ENCODE measurements around the gene CA11.
A peak's percentile ranks its signal among the peaks of the same experiment; 100 is the strongest.

CA11 gene

GRCh38 chr19:48624067-48624594 lies 21.9 kb downstream of the CA11 start:
- TF ChIP-seq CTCF (IDR thresholded peaks at IDR 0.05; ENCODE audit: insufficient read depth, low read length, missing control alignments), result no peak
- peak; percentile 71 for DNase-seq (ENCODE audit: low read depth, low spot score)
- peak overlapping the region; percentile 70 for H3K4me3 ChIP-seq (ENCODE audit: low read depth, low read length)
- CTCF ChIA-PET, result interaction anchor here (1.0 to 1.2 kb wide), 3 partner anchors 10 to 134 kb away, joined by 3 to 4 read pairs (median 3); no protein-coding TSS in a partner anchor
- POLR2A ChIA-PET, result interaction anchor here (0.7 to 1.3 kb wide), 5 partner anchors 9 to 179 kb away, joined by 3 to 17 read pairs (median 4); partner anchors contain the start of gene DBP

GRCh38 chr19:48623556-48624066 lies 22.4 kb downstream of the CA11 start:
- POLR2A ChIA-PET, result interaction anchor here (0.6 to 1.3 kb wide), 6 partner anchors 9 to 1007 kb away, joined by 3 to 17 read pairs (median 4); partner anchors contain the start of gene DBP
- no peak for TF ChIP-seq CTCF (IDR thresholded peaks at IDR 0.05; ENCODE audit: insufficient read depth, low read length, missing control alignments)
- CTCF ChIA-PET, result interaction anchor here (1.0 to 1.2 kb wide), 3 partner anchors 10 to 134 kb away, joined by 3 to 4 read pairs (median 3); no protein-coding TSS in a partner anchor
- peak overlapping the region; percentile 55 for H3K4me3 ChIP-seq (ENCODE audit: low read depth, low read length)
- DNase-seq (ENCODE audit: low read depth, low spot score), result no peak

GRCh38 chr19:48619692-48620585 lies 26.0 kb downstream of the CA11 start:
- H3K4me3 ChIP-seq (ENCODE audit: low read depth, low read length), result peak overlapping the region; percentile 81
- DNase-seq (ENCODE audit: low read depth, low spot score), result no peak
- ChIA-PET CTCF (interaction anchor here (2.2 to 6.1 kb wide), 3 partner anchors 11 to 130 kb away, joined by 4 to 27 read pairs (median 22); no protein-coding TSS in a partner anchor), POLR2A (interaction anchor here (0.6 to 3.0 kb wide), 15 partner anchors 8 to 398 kb away, joined by 3 to 28 read pairs (median 4); partner anchors contain the start of genes DBP, EMP3 and TMEM143)
- TF ChIP-seq CTCF (IDR thresholded peaks at IDR 0.05; ENCODE audit: insufficient read depth, low read length, missing control alignments), result no peak

- TF ChIP-seq CTCF (IDR thresholded peaks at IDR 0.05; ENCODE audit: insufficient read depth, low read length, missing control alignments), result no peak
- POLR2A ChIA-PET, result interaction anchor here (0.5 to 3.0 kb wide), 17 partner anchors 9 to 1459 kb away, joined by 3 to 28 read pairs (median 4); partner anchors contain the start of genes DBP, EMP3 and TMEM143
- CTCF ChIA-PET, result interaction anchor here (1.5 to 6.1 kb wide), 4 partner anchors 11 to 129 kb away, joined by 4 to 27 read pairs (median 13); no protein-coding TSS in a partner anchor
- DNase-seq (ENCODE audit: low read depth, low spot score), result peak; percentile 99
- peak within 1 kb of the TSS; percentile 97 for H3K4me3 ChIP-seq (ENCODE audit: low read depth, low read length)
Measured at GRCh38 chr19:48618916-48619691, 26.9 kb downstream of the CA11 start, which contains the start of the genes RPL18 and SPHK2. TSS of gene RPL18 (minus strand) at chr19:48619178. CDS start at chr19:48619143, 35 bp downstream. TSS of gene SPHK2 (plus strand) at chr19:48619506. CDS start at chr19:48620515, 1,009 bp downstream.

- peak overlapping the region; percentile 97 for H3K4me3 ChIP-seq (ENCODE audit: low read depth, low read length)
- no peak for DNase-seq (ENCODE audit: low read depth, low spot score)
- no peak for TF ChIP-seq CTCF (IDR thresholded peaks at IDR 0.05; ENCODE audit: insufficient read depth, low read length, missing control alignments)
- CTCF ChIA-PET, result interaction anchor here (1.0 to 6.1 kb wide), 5 partner anchors 10 to 128 kb away, joined by 4 to 27 read pairs (median 4); no protein-coding TSS in a partner anchor
- POLR2A ChIA-PET, result interaction anchor here (0.5 to 3.0 kb wide), 8 partner anchors 9 to 1458 kb away, joined by 3 to 28 read pairs (median 6); partner anchors contain the start of gene TMEM143
Measured at GRCh38 chr19:48618278-48618915, 27.6 kb downstream of the CA11 start.
